Progenitor cell of endocrine pancreas (in vitro differentiated cells): ENCODE results near the gene ALKAL2. TPM values are rescaled to one million over a fixed set of nuclear protein-coding genes. Genes with fewer than 3 reads are reported as not detected.
A peak's percentile ranks its signal among the peaks of the same experiment; 100 is the strongest.

Experiments
- DNase-seq: peaks from one replicate; pipeline ENCODE4 v3.0.0; 2021; ENCODE audit warnings: low spot score; ENCODE audit not compliant: unreplicated experiment
- H3K27ac Mint-ChIP-seq: 2 replicates; pipeline ENCODE4 v1.8.0; 2021; ENCODE audit warnings: mild to moderate bottlenecking, moderate library complexity, mixed read lengths
- H3K27me3 Mint-ChIP-seq: 2 replicates; pipeline ENCODE4 v1.8.0; 2021; ENCODE audit warnings: mixed read lengths
- H3K36me3 Mint-ChIP-seq: 2 replicates; pipeline ENCODE4 v1.8.0; 2022; ENCODE audit warnings: mixed read lengths; ENCODE audit not compliant: insufficient read depth
- H3K4me1 Mint-ChIP-seq: 2 replicates; pipeline ENCODE4 v1.8.0; 2021; ENCODE audit warnings: low read depth, mixed read lengths
- H3K4me3 Mint-ChIP-seq: 2 replicates; pipeline ENCODE4 v1.8.0; 2021; ENCODE audit warnings: low read depth, mild to moderate bottlenecking, moderate library complexity, mixed read lengths
- H3K9me3 Mint-ChIP-seq: 2 replicates; pipeline ENCODE4 v1.8.0; 2021; ENCODE audit warnings: low read depth, mixed read lengths
- CTCF ChIP-seq: fragments of 200-600 bp; sonication (generic); IDR thresholded peaks from one replicate; pipeline ENCODE4 v1.5.0; 2021; ENCODE audit warnings: antibody characterized with exemption, mild to moderate bottlenecking; ENCODE audit not compliant: unreplicated experiment
- total RNA-seq: library from RNA; stranded (reverse); gene quantifications from 2 replicates; pipeline ENCODE4 v1.2.1, GENCODE V29; 2021

The ALKAL2 gene
- total RNA-seq, 1 donor from 2014 or later, result 0.22 TPM

GRCh38 chr2:253202-253638, 34.7 kb downstream of the ALKAL2 start:
- H3K4me1 Mint-ChIP-seq, result peaks cover 13% of the 10 kb centered on the region
- no peak overlapping the region for H3K27ac Mint-ChIP-seq
- H3K36me3 Mint-ChIP-seq, result peaks cover 15% of the 10 kb centered on the region

GRCh38 chr2:252001-252602, 35.8 kb downstream of the ALKAL2 start:
- Mint-ChIP-seq H3K36me3 (peaks cover 11% of the 10 kb centered on the region), H3K9me3 (no peaks in the 10 kb centered on the region), H3K27me3 (no peaks in the 10 kb centered on the region), H3K4me3 (no peak overlapping the region), H3K27ac (no peak overlapping the region), H3K4me1 (peaks cover 13% of the 10 kb centered on the region)
- no peak for TF ChIP-seq CTCF
- DNase-seq, result no peak

More at GRCh38 chr2:253202-253638, 34.7 kb downstream of the ALKAL2 start:
- no peaks in the 10 kb centered on the region for H3K27me3 Mint-ChIP-seq
- no peak for DNase-seq
- TF ChIP-seq CTCF, result no peak
- H3K9me3 Mint-ChIP-seq, result peaks cover 5% of the 10 kb centered on the region
- H3K4me3 Mint-ChIP-seq, result no peak overlapping the region

- peaks cover 19% of the 10 kb centered on the region for H3K36me3 Mint-ChIP-seq
- peak overlapping the region; percentile 83 for H3K27ac Mint-ChIP-seq
- DNase-seq, result no peak
- TF ChIP-seq CTCF, result no peak
- no peaks in the 10 kb centered on the region for H3K9me3 Mint-ChIP-seq
- H3K4me1 Mint-ChIP-seq, result peaks cover 11% of the 10 kb centered on the region
- H3K27me3 Mint-ChIP-seq, result no peaks in the 10 kb centered on the region
- H3K4me3 Mint-ChIP-seq, result no peak overlapping the region
Observed at GRCh38 chr2:249538-250042, 38.3 kb downstream of the ALKAL2 start.

- Mint-ChIP-seq H3K27ac (no peak overlapping the region), H3K4me3 (no peak overlapping the region), H3K36me3 (peaks cover 23% of the 10 kb centered on the region), H3K4me1 (peaks cover 9% of the 10 kb centered on the region), H3K27me3 (no peaks in the 10 kb centered on the region), H3K9me3 (no peaks in the 10 kb centered on the region)
- DNase-seq, result no peak
- TF ChIP-seq CTCF, result no peak
Observed at GRCh38 chr2:248724-249123, 39.2 kb downstream of the ALKAL2 start.

GRCh38 chr2:246489-247144, 41.3 kb downstream of the ALKAL2 start:
- peak; percentile 68 for TF ChIP-seq CTCF
- Mint-ChIP-seq H3K36me3 (peaks cover 32% of the 10 kb centered on the region), H3K27me3 (no peaks in the 10 kb centered on the region), H3K9me3 (no peaks in the 10 kb centered on the region), H3K4me3 (no peak overlapping the region), H3K27ac (no peak overlapping the region), H3K4me1 (peaks cover 9% of the 10 kb centered on the region)
- no peak for DNase-seq
